ENCODE data around the gene SLC4A5.

DNA sequence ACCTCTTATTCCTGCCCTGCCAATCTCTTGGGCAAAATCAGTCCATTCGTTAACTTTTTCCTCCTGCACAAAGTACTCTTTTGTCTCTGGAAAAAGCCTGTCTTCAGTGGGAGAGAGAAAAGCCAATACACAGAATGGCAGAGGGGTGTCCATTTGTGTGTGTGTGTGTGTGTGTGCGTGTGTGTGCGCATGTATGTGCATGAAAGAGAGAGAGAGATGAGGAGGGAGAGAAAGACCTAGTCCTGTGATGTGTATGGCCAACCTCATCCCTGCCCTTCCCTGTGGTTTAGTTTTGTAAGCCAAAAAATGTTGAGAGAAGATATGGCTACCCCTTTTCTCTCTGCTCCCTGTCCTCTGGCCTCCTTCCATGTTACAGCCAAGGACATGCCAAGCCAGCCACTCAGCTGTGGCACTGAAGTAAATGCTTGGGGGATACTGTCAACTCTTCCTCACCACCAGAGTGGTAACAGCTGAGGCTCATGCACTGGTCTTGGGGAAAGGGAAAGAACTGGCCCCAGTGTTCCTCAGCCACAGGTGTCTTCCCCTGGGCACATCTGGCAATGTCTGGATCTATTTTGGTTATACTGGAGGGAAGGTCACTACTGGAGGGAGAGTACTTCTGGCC, 10.6 kb downstream of the SLC4A5 start:
- TF ChIP-seq, protein P1, sequence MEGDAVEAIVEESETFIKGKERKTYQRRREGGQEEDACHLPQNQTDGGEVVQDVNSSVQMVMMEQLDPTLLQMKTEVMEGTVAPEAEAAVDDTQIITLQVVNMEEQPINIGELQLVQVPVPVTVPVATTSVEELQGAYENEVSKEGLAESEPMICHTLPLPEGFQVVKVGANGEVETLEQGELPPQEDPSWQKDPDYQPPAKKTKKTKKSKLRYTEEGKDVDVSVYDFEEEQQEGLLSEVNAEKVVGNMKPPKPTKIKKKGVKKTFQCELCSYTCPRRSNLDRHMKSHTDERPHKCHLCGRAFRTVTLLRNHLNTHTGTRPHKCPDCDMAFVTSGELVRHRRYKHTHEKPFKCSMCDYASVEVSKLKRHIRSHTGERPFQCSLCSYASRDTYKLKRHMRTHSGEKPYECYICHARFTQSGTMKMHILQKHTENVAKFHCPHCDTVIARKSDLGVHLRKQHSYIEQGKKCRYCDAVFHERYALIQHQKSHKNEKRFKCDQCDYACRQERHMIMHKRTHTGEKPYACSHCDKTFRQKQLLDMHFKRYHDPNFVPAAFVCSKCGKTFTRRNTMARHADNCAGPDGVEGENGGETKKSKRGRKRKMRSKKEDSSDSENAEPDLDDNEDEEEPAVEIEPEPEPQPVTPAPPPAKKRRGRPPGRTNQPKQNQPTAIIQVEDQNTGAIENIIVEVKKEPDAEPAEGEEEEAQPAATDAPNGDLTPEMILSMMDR (IDR thresholded peaks at IDR 0.05) = no peak
- TF ChIP-seq POLR2A (IDR thresholded peaks at IDR 0.05) (no peak), POLR2AphosphoS5 (IDR thresholded peaks at IDR 0.05) (no peak)

Data from upper lobe of left lung (tissue), 4 donors.